ENCODE results near the gene TNFRSF11A.

Gene TNFRSF11A

GRCh38 chr18:62325806-62326645 is 916 bp downstream of the TNFRSF11A start:
- no peak for DNase-seq (ENCODE audit: low read depth)

- DNase-seq (ENCODE audit: low read depth) = no peak
Measured at GRCh38 chr18:62326646-62327348, 1.7 kb downstream of the TNFRSF11A start.

- DNase-seq (ENCODE audit: low read depth) = no peak
Measured at GRCh38 chr18:62327977-62328376, 2.9 kb downstream of the TNFRSF11A start.

GRCh38 chr18:62328586-62329525 is 3.7 kb downstream of the TNFRSF11A start:
- DNase-seq (ENCODE audit: low read depth) = no peak

- DNase-seq (ENCODE audit: low read depth) = no peak
Measured at GRCh38 chr18:62329691-62330454, 4.8 kb downstream of the TNFRSF11A start.

- DNase-seq (ENCODE audit: low read depth) = no peak
Measured at GRCh38 chr18:62330650-62331049, 5.5 kb downstream of the TNFRSF11A start.

- no peak for DNase-seq (ENCODE audit: low read depth)
Measured at GRCh38 chr18:62331581-62332356, 6.7 kb downstream of the TNFRSF11A start.

GRCh38 chr18:62332431-62332830 is 7.3 kb downstream of the TNFRSF11A start:
- no peak for DNase-seq (ENCODE audit: low read depth)

GRCh38 chr18:62332964-62333695 is 8.0 kb downstream of the TNFRSF11A start:
- no peak for DNase-seq (ENCODE audit: low read depth)

- no peak for DNase-seq (ENCODE audit: low read depth)
Measured at GRCh38 chr18:62334120-62334519, 9.0 kb downstream of the TNFRSF11A start.

GRCh38 chr18:62335494-62335893 is 10.4 kb downstream of the TNFRSF11A start:
- DNase-seq (ENCODE audit: low read depth) = no peak

GRCh38 chr18:62336618-62337017 is 11.5 kb downstream of the TNFRSF11A start:
- DNase-seq (ENCODE audit: low read depth) = no peak

- DNase-seq (ENCODE audit: low read depth) = no peak
Measured at GRCh38 chr18:62337336-62337735, 12.2 kb downstream of the TNFRSF11A start.

GRCh38 chr18:62338446-62339105 is 13.5 kb downstream of the TNFRSF11A start:
- no peak for DNase-seq (ENCODE audit: low read depth)

- no peak for DNase-seq (ENCODE audit: low read depth)
Measured at GRCh38 chr18:62339106-62339988, 14.2 kb downstream of the TNFRSF11A start.

- no peak for DNase-seq (ENCODE audit: low read depth)
Measured at GRCh38 chr18:62340996-62341395, 15.9 kb downstream of the TNFRSF11A start.

- no peak for DNase-seq (ENCODE audit: low read depth)
Measured at GRCh38 chr18:62341473-62341872, 16.4 kb downstream of the TNFRSF11A start.

- no peak for DNase-seq (ENCODE audit: low read depth)
Measured at GRCh38 chr18:62342884-62343283, 17.8 kb downstream of the TNFRSF11A start.
